Activated naive CD8-positive, alpha-beta T cell treated with anti-CD3 and anti-CD28 coated beads, Interleukin-2, amount 50 U/mL, for 16 hours (primary cell): ENCODE measurements around the gene OAS1.

Experiments
- DNase-seq: peaks from one replicate; pipeline ENCODE4 v3.0.0-alpha.2; 2020; ENCODE audit warnings: low read depth, low spot score

The OAS1 gene

GRCh38 chr12:112965643-112966042 lies 58.9 kb downstream of the OAS1 start:
- no peak for DNase-seq

DNA sequence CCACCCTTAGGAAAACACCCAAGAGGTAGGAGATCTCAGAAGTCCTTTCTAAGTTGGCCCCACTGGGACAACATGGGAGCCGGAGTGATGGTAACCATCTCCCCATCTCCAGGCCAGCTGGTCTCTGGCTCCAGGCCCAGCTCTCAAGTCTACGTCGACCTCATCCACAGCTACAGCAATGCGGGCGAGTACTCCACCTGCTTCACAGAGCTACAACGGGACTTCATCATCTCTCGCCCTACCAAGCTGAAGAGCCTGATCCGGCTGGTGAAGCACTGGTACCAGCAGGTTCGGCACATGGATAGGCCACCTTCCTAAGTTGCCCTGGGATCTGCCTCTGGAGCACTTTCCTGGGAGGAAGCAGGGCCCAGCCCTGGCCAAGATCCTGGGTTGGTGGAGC lies 60.5 kb downstream of the OAS1 start:
- no peak for DNase-seq

GRCh38 chr12:112967858-112968257 lies 61.1 kb downstream of the OAS1 start:
- DNase-seq = no peak
